Endothelial cell of umbilical vein (primary cell): ENCODE results near the gene RAB14. TPM values are rescaled to one million over a fixed set of nuclear protein-coding genes. Genes with fewer than 3 reads are reported as not detected.
"Not testable (repeated sequence)": the region's sequence is repeated elsewhere in the genome, so short reads cannot be mapped to it uniquely, and the experiment has no call there.

Experiments used
- BruUV-seq: library from RNA; stranded (reverse); fragments of 400-500 nt; replicated peaks from 2 replicates; lab custom pipeline; 2021; lab: Mats Ljungman, UMichigan
- CTCF ChIA-PET: fragments of 300-600, 350-600 bp; sonication (Branson Sonifier 250); formaldehyde crosslinking; loops from one replicate; lab custom pipeline; 2021; ENCODE audit warnings: antibody characterized with exemption, inconsistent platforms; lab: Charles Lee
- POLR2A ChIA-PET: fragments of 300-600, 350-600 bp; sonication (Branson Sonifier 250); formaldehyde crosslinking; loops from one replicate; lab custom pipeline; 2021; ENCODE audit warnings: antibody characterized with exemption, inconsistent platforms; lab: Charles Lee
- DNase-seq: peaks from one replicate; pipeline ENCODE4 v3.0.0-alpha.2; 2011; ENCODE audit warnings: low read depth, low spot score
- FAIRE-seq: peaks from 2 replicates; lab custom pipeline; 2011; peaks lifted over from hg19 to GRCh38; lab: Jason Lieb, UNC
- H2AFZ ChIP-seq: 2 replicates; pipeline ENCODE4 v1.6.0; 2012; ENCODE audit warnings: low read depth, low read length, control low read depth, inconsistent platforms
- H3K27ac ChIP-seq: 2 replicates; pipeline ENCODE4 v1.5.1; 2011; ENCODE audit warnings: low read depth, mild to moderate bottlenecking, control low read depth, low read length, moderate library complexity; ENCODE audit not compliant: insufficient read depth
- H3K27me3 ChIP-seq, 2 experiments: 2 replicates each; pipeline versions ENCODE4 v1.6.0 to v1.6.1; 2011; ENCODE audit warnings: low read length in 2 of 2, mixed read lengths in 1 of 2; ENCODE audit not compliant: control insufficient read depth in 2 of 2, insufficient read depth in 2 of 2
- H3K36me3 ChIP-seq, 2 experiments: 2 replicates in 1 of 2; 3 replicates in 1 of 2; pipeline ENCODE4 v1.5.1; 2011; ENCODE audit warnings: low read length in 2 of 2, mild to moderate bottlenecking in 1 of 2, moderate library complexity in 1 of 2; ENCODE audit not compliant: control insufficient read depth in 2 of 2, insufficient read depth in 2 of 2; ENCODE audit errors: extremely low read depth in 1 of 2
- H3K4me1 ChIP-seq: 3 replicates; pipeline ENCODE4 v1.5.1; 2011; ENCODE audit warnings: mild to moderate bottlenecking, low read length; ENCODE audit not compliant: control insufficient read depth, insufficient read depth; ENCODE audit errors: extremely low read depth
- H3K4me2 ChIP-seq: 2 replicates; pipeline ENCODE4 v1.6.1; 2011; ENCODE audit warnings: low read length, control low read depth, mixed read lengths; ENCODE audit not compliant: insufficient read depth
- H3K4me3 ChIP-seq, 3 experiments: fragments of 200-600 bp in 1 of 3; sonication (generic), shearing (Covaris generic) in 1 of 3; replicated peaks in 1 of 3; 2 replicates each; pipeline ENCODE4 v1.5.1; 2011 to 2016; ENCODE audit warnings: control low read depth in 3 of 3, low read length in 3 of 3, mild to moderate bottlenecking in 2 of 3, inconsistent platforms in 1 of 3, low read depth in 1 of 3, moderate library complexity in 1 of 3; ENCODE audit not compliant: insufficient read depth in 1 of 3
- H3K79me2 ChIP-seq: 2 replicates; pipeline ENCODE4 v1.6.0; 2012; ENCODE audit warnings: low read length, inconsistent platforms; ENCODE audit not compliant: control insufficient read depth, insufficient read depth
- H3K9ac ChIP-seq: replicated peaks from 2 replicates; pipeline ENCODE3; 2011; ENCODE audit warnings: low read length, control low read depth; ENCODE audit not compliant: insufficient read depth; ENCODE audit errors: extremely low read depth
- H3K9me1 ChIP-seq: replicated peaks from 3 replicates; pipeline ENCODE4 v1.6.0; 2011; ENCODE audit warnings: mild to moderate bottlenecking, low read length; ENCODE audit not compliant: control insufficient read depth, insufficient read depth; ENCODE audit errors: extremely low read depth
- H3K9me3 ChIP-seq: replicated peaks from 2 replicates; pipeline ENCODE4 v1.5.1; 2012; ENCODE audit warnings: low read length, inconsistent platforms; ENCODE audit not compliant: control insufficient read depth, insufficient read depth
- H4K20me1 ChIP-seq: replicated peaks from 2 replicates; pipeline ENCODE3; 2011; ENCODE audit warnings: mild to moderate bottlenecking, low read length; ENCODE audit not compliant: control insufficient read depth, insufficient read depth; ENCODE audit errors: extremely low read depth
- JUN ChIP-seq: IDR thresholded peaks from 2 replicates; pipeline ENCODE4 v1.6.1; 2011; ENCODE audit warnings: borderline replicate concordance, low read depth; ENCODE audit not compliant: insufficient read length, insufficient read depth
- POLR2A ChIP-seq: IDR thresholded peaks from 2 replicates; pipeline ENCODE4 v1.6.1; 2012; ENCODE audit warnings: low read depth, mild to moderate bottlenecking, control low read depth, low read length
- POLR2AphosphoS5 ChIP-seq: IDR thresholded peaks from 2 replicates; pipeline ENCODE4 v1.6.1; 2012; ENCODE audit warnings: low read depth, mild to moderate bottlenecking, control low read depth, low read length, moderate library complexity; ENCODE audit not compliant: insufficient read depth
- dilution Hi-C: fragments of 300-500 bp; cut with MboI; formaldehyde crosslinking; loops from one replicate; pipeline ENCODE4 v1.15.0; 2019; ENCODE audit warnings: low sequenced_read_pairs; ENCODE audit not compliant: extremely low pct_ligation_motif_present
- intact Hi-C: fragments of 100-400 bp; cut with micrococcal nuclease; formaldehyde crosslinking; loops from one replicate; pipeline ENCODE4 v1.10.0; 2022
- polyA plus RNA-seq, 4 experiments: library from polyadenylated mRNA; depleted of rRNA in 3 of 4; stranded (reverse) in 3 of 4; unstranded in 1 of 4; fragments of >200 nt; gene quantifications; 2 replicates each; pipeline versions ENCODE4 v1.2.1 to v1.2.3, GENCODE V29; 2011 to 2012; ENCODE audit warnings: missing spikeins in 1 of 4
- small RNA-seq: library from RNA; depleted of rRNA; stranded (forward); fragments of <200 nt; gene quantifications from one replicate; pipeline ENCODE3, GENCODE V24; 2012; ENCODE audit warnings: low replicate concordance, low read depth; ENCODE audit not compliant: insufficient read depth, insufficient read length
- total RNA-seq: library from RNA; stranded (reverse); gene quantifications from 2 replicates; pipeline ENCODE4 v1.2.3, GENCODE V29; 2021

The RAB14 gene
- total and polyA plus RNA-seq, 2 donors (not counting 3 experiments of a cell fraction or from before 2014, with no cell fraction given): 18.9 to 79.3 TPM

DNA sequence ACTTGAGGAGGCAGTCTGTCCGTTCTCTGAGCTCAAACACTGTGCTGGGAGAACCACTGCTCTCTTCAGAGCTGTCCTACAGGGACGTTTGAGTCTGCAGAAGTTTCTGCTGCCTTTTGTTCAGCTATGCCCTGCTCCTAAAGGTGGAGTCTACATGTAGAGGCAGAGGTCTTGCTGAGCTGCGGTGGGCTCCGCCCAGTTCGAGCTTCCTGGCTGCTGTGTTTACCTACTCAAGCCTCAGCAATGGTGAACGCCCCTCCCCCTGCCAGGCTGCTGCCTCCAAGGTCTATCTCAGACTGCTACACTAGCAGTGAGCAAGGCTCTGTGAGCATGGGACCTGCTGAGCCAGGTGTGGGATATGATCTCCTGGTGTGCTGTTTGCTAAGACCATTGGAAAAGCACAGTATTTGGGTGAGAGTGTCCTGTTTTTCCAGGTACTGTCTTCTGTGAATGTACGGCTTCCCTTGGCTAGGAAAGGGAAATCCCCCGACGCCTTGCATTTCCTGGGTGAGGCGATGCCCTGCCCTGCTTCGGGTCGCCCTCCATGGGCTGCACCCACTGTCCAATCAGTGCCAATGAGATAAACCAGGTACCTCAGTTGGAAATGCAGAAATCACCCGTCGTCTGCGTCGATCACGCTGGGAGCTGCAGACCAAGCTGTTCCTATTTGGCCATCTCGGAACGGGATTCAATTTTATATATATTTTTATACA, 68.4 kb downstream of the RAB14 start:
- no peaks in the 10 kb centered on the region for H3K4me1 ChIP-seq
- H3K79me2 ChIP-seq: no peaks in the 10 kb centered on the region
- DNase-seq: no peak
- no peak overlapping the region for H3K27ac ChIP-seq
- FAIRE-seq: no peak
- H3K36me3 ChIP-seq: no peaks in the 10 kb centered on the region
- ChIA-PET POLR2A (no interaction called here), CTCF (no interaction called here)
- intact Hi-C loops (no loop called here), dilution Hi-C loops (no loop called here)
- H3K27me3 ChIP-seq: no peaks in the 10 kb centered on the region
- H3K4me3 ChIP-seq: no peak overlapping the region
- H3K9me1 ChIP-seq: no peaks in the 10 kb centered on the region
- H4K20me1 ChIP-seq: no peaks in the 10 kb centered on the region
- H3K9ac ChIP-seq: no peak overlapping the region
- BruUV-seq: no TSS peak
- H2AFZ ChIP-seq: no peak overlapping the region
- TF ChIP-seq POLR2A (no peak), POLR2AphosphoS5 (no peak), JUN (no peak)
- no peak overlapping the region for H3K4me2 ChIP-seq
- H3K9me3 ChIP-seq: no peaks in the 10 kb centered on the region

DNA sequence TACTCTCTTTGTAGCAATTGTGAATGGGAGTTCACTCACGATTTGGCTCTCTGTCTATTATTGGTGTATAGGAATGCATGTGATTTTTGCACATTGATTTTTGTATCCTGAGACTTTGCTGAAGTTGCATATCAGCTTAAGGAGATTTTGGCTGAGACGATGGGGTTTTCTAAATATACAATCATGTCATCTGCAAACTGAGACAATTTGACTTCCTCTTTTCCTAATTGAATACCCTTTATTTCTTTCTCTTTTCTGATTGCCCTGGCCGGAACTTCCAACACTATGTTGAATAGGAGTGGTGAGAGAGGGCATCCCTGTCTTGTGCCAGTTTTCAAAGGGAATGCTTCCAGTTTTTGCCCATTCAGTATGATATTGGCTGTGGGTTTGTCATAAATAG, 72.3 kb downstream of the RAB14 start:
- H3K4me2 ChIP-seq, H3K9me1 ChIP-seq, H4K20me1 ChIP-seq, H3K4me1 ChIP-seq, CTCF ChIA-PET, FAIRE-seq, H3K4me3 ChIP-seq, H3K9ac ChIP-seq, H2AFZ ChIP-seq, H3K27me3 ChIP-seq, H3K9me3 ChIP-seq, BruUV-seq, H3K79me2 ChIP-seq, H3K27ac ChIP-seq, DNase-seq, H3K36me3 ChIP-seq, dilution Hi-C loops, intact Hi-C loops, POLR2A ChIA-PET: not testable (repeated sequence)

Small RNA genes lying within 50 kb of the gene (small RNA-seq; reads per million reads assigned to genes)
- not detected for gene RN7SL181P

Other genes with a start within 250 kb of the RAB14 start
- 1.6 and 1.8 TPM in 2 replicates for gene C5, start 151.6 kb downstream of the RAB14 start, total RNA-seq
- 0.79 and 1.0 TPM in 2 replicates for gene C5, start 151.6 kb downstream of the RAB14 start, polyA plus RNA-seq
- gene CNTRL, start 126.9 kb downstream of the RAB14 start, total RNA-seq: 21.8 and 22.0 TPM in 2 replicates
- 5.4 and 6.1 TPM in 2 replicates for gene CNTRL, start 126.9 kb downstream of the RAB14 start, polyA plus RNA-seq
- 130 and 176 TPM in 2 replicates for gene GSN, start 66.3 kb upstream of the RAB14 start, total RNA-seq
- 226 and 232 TPM in 2 replicates for gene GSN, start 66.3 kb upstream of the RAB14 start, polyA plus RNA-seq
- gene STOM, start 168.4 kb upstream of the RAB14 start, total RNA-seq: 138 and 170 TPM in 2 replicates
- 133 and 153 TPM in 2 replicates for gene STOM, start 168.4 kb upstream of the RAB14 start, polyA plus RNA-seq